ENCODE measurements around the gene NHP2.

DNA sequence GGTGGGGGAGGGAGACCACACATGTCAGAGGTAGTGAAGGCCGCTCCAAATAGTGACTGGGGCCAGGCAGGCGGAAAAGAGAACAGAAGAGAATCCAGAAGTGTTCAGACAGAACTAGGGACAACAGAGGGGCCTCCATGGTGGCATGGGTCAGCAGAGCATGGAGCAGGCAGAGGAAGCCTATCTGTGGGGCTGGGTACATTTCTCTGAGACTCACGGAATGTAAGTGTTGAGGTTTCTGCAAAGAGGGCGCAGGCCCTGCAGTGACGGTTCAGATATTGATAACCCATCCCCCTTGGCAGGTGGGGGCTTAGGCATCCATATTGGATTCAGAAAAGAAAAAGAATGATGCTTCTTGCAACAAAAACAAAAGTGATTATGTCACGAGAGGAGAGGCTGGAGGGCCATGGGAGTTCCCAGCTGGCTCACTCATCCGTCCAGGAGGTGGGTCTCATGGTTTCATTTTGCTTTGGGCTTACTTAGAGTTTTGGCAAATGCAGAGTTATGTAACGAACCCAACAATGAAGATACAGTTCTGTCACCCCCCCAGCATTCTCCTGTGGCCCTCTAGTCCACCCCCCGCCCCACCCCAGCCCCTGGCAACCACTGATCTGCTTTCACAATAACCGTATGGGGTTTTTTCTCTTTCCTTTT lies 28.3 kb downstream of the NHP2 start:
- TF ChIP-seq, protein P1, sequence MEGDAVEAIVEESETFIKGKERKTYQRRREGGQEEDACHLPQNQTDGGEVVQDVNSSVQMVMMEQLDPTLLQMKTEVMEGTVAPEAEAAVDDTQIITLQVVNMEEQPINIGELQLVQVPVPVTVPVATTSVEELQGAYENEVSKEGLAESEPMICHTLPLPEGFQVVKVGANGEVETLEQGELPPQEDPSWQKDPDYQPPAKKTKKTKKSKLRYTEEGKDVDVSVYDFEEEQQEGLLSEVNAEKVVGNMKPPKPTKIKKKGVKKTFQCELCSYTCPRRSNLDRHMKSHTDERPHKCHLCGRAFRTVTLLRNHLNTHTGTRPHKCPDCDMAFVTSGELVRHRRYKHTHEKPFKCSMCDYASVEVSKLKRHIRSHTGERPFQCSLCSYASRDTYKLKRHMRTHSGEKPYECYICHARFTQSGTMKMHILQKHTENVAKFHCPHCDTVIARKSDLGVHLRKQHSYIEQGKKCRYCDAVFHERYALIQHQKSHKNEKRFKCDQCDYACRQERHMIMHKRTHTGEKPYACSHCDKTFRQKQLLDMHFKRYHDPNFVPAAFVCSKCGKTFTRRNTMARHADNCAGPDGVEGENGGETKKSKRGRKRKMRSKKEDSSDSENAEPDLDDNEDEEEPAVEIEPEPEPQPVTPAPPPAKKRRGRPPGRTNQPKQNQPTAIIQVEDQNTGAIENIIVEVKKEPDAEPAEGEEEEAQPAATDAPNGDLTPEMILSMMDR (IDR thresholded peaks at IDR 0.05; ENCODE audit: borderline replicate concordance, extremely low read depth, low read length, poor library complexity, severe bottlenecking) = no peak
- TF ChIP-seq EZH2 (IDR thresholded peaks at IDR 0.05; ENCODE audit: borderline replicate concordance, low read depth, low read length, severe bottlenecking) = no peak

All from DND-41 (cell line).